Mucosa of rectum (tissue), 2 donors: ENCODE results near the gene CHID1.

Experiments used
- H3K27ac ChIP-seq, 2 donors: one replicate each; pipeline ENCODE4 v1.7.0; 2013; ENCODE audit warnings: inconsistent platforms in 2 of 2, low read depth in 2 of 2, low read length in 2 of 2
- H3K27me3 ChIP-seq, 2 donors: one replicate each; pipeline ENCODE4 v1.7.0; 2013; ENCODE audit warnings: low read length in 2 of 2; ENCODE audit not compliant: control insufficient read depth in 2 of 2, insufficient read depth in 2 of 2
- H3K36me3 ChIP-seq, 2 donors: one replicate each; pipeline ENCODE4 v1.7.0; 2013; ENCODE audit warnings: low read length in 2 of 2; ENCODE audit not compliant: control insufficient read depth in 2 of 2, insufficient read depth in 2 of 2
- H3K4me1 ChIP-seq, 2 donors: one replicate each; pipeline ENCODE4 v1.7.0; 2013; ENCODE audit warnings: low read length in 2 of 2, mild to moderate bottlenecking in 1 of 2; ENCODE audit not compliant: control insufficient read depth in 2 of 2, insufficient read depth in 2 of 2
- H3K4me3 ChIP-seq, 2 donors: one replicate each; pipeline ENCODE4 v1.7.0; 2013; ENCODE audit warnings: low read length in 2 of 2
- H3K9ac ChIP-seq, 2 donors: one replicate each; pipeline ENCODE4 v1.7.0; 2013; ENCODE audit warnings: low read length in 2 of 2, low read depth in 1 of 2, mild to moderate bottlenecking in 1 of 2
- H3K9me3 ChIP-seq, 2 donors: one replicate each; pipeline ENCODE4 v1.7.0; 2013; ENCODE audit warnings: low read length in 2 of 2; ENCODE audit not compliant: control insufficient read depth in 2 of 2
- donor health status: healthy.
- donor health status: Normal muscosa, but diverticular disease.

Gene CHID1

DNA sequence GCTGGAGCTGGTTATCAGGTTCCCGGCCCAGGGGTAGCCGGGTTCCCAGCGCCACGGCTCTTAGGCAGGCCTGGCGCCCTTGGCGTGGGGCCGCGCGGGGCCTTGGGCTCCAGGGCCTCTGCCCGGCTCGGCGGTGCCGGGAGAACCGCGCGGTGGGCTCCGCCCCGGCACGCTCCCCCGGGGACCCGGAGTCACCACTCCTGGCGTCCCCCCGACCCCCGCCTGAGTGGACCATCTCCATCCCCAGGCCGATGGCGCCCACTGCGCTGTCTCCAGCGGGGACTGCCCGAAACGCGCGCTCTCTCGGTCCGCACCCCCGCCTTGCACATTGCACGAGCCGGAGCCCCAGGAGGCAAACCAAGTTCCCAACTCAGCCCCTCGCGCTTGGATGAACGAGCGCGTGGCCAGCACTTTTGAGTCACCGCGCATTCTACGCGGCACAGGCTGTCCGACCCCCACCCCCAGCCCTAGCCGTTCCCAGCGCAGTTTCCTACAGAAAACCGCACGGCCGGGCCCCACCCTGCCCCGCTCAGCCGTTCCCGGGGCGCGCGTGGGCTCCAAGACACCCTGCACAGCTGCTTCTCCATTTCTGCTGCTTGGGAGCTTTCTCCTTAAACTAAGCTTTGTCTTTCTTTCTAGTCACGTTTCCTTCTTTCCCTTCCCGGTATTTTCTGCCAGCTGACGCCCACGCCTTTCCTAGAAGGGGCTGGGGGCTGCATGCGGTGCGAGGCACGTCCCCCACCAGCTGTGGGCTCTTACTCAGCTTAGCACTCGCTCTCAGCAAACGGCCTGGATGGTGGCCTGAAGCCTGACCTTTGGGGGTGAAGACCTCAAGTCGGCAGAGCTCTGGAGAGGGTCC is 650 bp upstream of the CHID1 start:
- peak overlapping the region; percentile 75 to 83 for H3K9ac ChIP-seq
- H3K4me1 ChIP-seq, result peaks cover 12 to 13% of the 10 kb centered on the region in 2 donors
- no peaks in the 10 kb centered on the region for H3K9me3 ChIP-seq
- peak overlapping the region; percentile 77 to 80 for H3K4me3 ChIP-seq
- no peaks in the 10 kb centered on the region for H3K27me3 ChIP-seq
- H3K36me3 ChIP-seq, result peaks cover 0 to 8% of the 10 kb centered on the region in 2 donors
- peak overlapping the region; percentile 83 to 86 for H3K27ac ChIP-seq

- H3K9me3 ChIP-seq, result no peaks in the 10 kb centered on the region
- H3K4me3 ChIP-seq, result peak overlapping the region; percentile 76 to 85
- no peaks in the 10 kb centered on the region for H3K27me3 ChIP-seq
- H3K9ac ChIP-seq, result peak overlapping the region; percentile 60 to 83
- peaks cover 12 to 13% of the 10 kb centered on the region in 2 donors for H3K4me1 ChIP-seq
- H3K27ac ChIP-seq, result peak overlapping the region; percentile 22 to 38
- H3K36me3 ChIP-seq, result peaks cover 0 to 8% of the 10 kb centered on the region in 2 donors
Measured at GRCh38 chr11:910044-910588, 494 bp downstream of the CHID1 start.

- Histone ChIP-seq H3K9me3 (no peaks in the 10 kb centered on the region), H3K4me1 (peaks cover 12 to 13% of the 10 kb centered on the region in 2 donors), H3K27ac (no peak overlapping the region), H3K9ac (no peak overlapping the region), H3K4me3 (peak overlapping the region in 1 of 2 donors; percentile 76), H3K36me3 (peaks cover 0 to 12% of the 10 kb centered on the region in 2 donors), H3K27me3 (no peaks in the 10 kb centered on the region)
Measured at GRCh38 chr11:909406-909805, 1.2 kb downstream of the CHID1 start.

DNA sequence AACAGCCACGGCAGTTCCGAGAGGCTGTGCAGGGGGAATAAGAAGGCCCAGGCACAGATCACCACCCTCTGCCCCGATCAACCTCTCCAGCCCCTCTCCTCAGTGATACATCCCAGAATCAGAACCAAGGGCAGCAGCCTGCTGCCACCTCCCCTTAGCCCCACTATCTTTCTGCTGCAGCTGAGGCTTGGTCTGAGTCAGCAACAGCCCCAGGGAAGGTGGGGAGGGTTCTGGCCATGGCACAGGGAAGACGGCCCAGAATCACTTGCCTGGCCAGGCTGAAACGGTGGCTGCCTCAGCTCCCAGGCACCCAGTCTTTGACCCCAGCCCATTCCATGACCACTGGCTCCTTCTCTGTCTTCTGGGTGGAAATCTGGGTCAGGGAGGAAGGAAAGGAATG is 2.3 kb downstream of the CHID1 start:
- H3K4me1 ChIP-seq, result peaks cover 12 to 13% of the 10 kb centered on the region in 2 donors
- peaks cover 5 to 19% of the 10 kb centered on the region in 2 donors for H3K36me3 ChIP-seq
- H3K9me3 ChIP-seq, result no peaks in the 10 kb centered on the region
- H3K4me3 ChIP-seq, result no peak overlapping the region
- no peak overlapping the region for H3K9ac ChIP-seq
- no peaks in the 10 kb centered on the region for H3K27me3 ChIP-seq
- no peak overlapping the region for H3K27ac ChIP-seq

DNA sequence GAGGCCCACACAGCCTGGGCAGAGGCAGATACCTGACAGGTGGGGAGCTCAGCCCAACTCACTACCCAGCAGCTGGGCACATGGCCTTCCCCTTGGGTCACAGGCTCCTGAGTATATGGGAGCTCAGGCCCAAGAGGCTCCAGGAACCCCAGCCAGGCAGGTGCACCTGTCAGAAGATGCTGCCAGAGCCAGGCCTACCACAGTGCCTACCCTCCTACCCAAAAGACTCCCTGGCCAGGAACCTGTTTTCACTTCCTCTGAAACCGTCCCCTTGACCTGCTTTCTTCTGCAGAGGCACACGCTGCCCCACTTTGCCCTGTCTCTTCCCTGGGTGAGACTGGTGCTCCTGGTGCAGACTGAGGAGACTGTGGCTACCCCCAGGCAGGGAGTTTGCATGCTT is 2.9 kb downstream of the CHID1 start:
- H3K9ac ChIP-seq, result no peak overlapping the region

DNA sequence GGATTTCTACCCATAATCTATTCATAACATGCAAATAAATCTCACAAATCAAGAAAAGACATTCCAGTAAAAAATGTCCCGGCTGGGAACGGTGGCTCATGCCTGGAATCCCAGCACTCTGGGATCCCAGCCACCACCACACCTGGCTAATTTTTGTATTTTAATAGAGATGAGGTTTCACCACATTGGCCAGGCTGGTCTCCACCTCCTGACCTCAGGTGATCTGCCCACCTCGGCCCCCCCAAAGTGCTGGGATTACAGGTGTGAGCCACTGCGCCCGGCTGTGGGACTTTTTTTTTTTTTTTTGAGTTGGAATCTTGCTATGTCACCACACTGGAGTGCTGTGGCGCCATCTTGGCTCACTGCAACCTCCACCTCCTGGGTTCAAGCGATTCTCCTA is 4.7 kb downstream of the CHID1 start:
- no peak overlapping the region for H3K4me3 ChIP-seq

More for the DNA sequence above, 2.9 kb downstream of the CHID1 start:
- no peak overlapping the region for H3K4me3 ChIP-seq
- H3K9me3 ChIP-seq, result no peaks in the 10 kb centered on the region
- H3K27ac ChIP-seq, result no peak overlapping the region
- peaks cover 9 to 25% of the 10 kb centered on the region in 2 donors for H3K36me3 ChIP-seq
- H3K27me3 ChIP-seq, result no peaks in the 10 kb centered on the region
- peaks cover 12 to 13% of the 10 kb centered on the region in 2 donors for H3K4me1 ChIP-seq

DNA sequence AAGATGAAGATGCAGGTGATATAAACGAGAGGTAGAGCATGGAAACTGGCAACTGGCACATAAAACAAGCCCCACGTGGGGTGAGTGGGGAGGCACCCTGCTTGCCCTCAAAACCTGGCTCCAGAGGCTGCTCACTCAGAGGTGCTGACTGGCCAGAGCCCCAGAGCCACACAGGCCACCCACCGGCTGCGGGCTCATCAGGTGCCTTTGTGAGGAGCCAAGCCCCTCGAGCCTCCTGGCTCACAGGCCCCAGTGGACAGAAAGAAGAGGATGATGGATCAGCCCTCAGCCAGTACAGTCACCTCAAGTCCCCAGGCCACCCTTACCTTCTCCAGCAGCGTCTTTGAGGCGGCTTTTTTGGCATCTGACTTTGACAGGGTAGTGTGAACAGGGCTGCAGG is 6.2 kb downstream of the CHID1 start:
- Histone ChIP-seq H3K4me3 (no peak overlapping the region), H3K27me3 (no peaks in the 10 kb centered on the region), H3K27ac (no peak overlapping the region), H3K36me3 (peaks cover 28 to 57% of the 10 kb centered on the region in 2 donors), H3K9ac (no peak overlapping the region), H3K4me1 (peaks cover 0 to 1% of the 10 kb centered on the region in 2 donors), H3K9me3 (no peaks in the 10 kb centered on the region)

More for the DNA sequence above, 4.7 kb downstream of the CHID1 start:
- Histone ChIP-seq H3K4me1 (peaks cover 8% of the 10 kb centered on the region in 2 donors), H3K36me3 (peaks cover 23 to 42% of the 10 kb centered on the region in 2 donors), H3K27me3 (no peaks in the 10 kb centered on the region), H3K9ac (no peak overlapping the region), H3K9me3 (no peaks in the 10 kb centered on the region), H3K27ac (no peak overlapping the region)

DNA sequence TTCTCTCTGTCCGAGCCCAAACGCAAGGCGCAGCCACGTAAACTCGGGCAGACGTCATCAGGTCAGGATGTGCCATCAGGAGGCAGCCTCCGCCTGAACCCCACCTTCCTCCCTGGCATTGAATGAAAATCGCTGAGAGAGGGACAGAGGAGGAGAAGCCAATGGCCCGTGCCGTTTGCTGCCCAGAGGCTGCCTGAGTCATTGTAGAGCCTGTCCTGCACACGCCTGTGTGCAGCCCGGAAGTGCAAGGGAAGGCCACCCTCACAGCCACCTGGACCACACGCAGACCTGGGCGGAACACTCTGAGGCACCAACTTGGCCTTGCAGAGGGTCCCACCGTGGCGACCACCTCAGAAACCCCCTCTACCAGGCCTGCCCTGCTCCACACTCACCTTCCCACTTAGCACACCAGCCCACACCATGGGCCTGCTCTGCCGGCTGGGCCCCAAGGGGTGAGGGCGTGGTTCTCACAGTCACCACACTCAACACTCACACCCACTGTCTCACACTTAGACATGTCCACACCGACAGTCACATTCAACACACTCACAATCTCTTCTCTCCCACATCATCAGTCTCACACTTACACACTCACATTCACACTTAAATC is 9.1 kb downstream of the CHID1 start:
- Histone ChIP-seq H3K27me3 (no peaks in the 10 kb centered on the region), H3K9me3 (no peaks in the 10 kb centered on the region), H3K27ac (no peak overlapping the region), H3K4me1 (peaks cover 0 to 2% of the 10 kb centered on the region in 2 donors), H3K9ac (no peak overlapping the region), H3K36me3 (peaks cover 31 to 58% of the 10 kb centered on the region in 2 donors), H3K4me3 (no peak overlapping the region)

GRCh38 chr11:900545-900944 is 10.1 kb downstream of the CHID1 start:
- H3K27ac ChIP-seq, result no peak overlapping the region
- H3K27me3 ChIP-seq, result no peaks in the 10 kb centered on the region
- peaks cover 31 to 58% of the 10 kb centered on the region in 2 donors for H3K36me3 ChIP-seq
- H3K9ac ChIP-seq, result no peak overlapping the region
- no peak overlapping the region for H3K4me3 ChIP-seq
- H3K4me1 ChIP-seq, result peaks cover 0 to 2% of the 10 kb centered on the region in 2 donors
- H3K9me3 ChIP-seq, result no peaks in the 10 kb centered on the region

- H3K36me3 ChIP-seq, result peaks cover 31 to 58% of the 10 kb centered on the region in 2 donors
- H3K27me3 ChIP-seq, result no peaks in the 10 kb centered on the region
- H3K9me3 ChIP-seq, result no peaks in the 10 kb centered on the region
- peaks cover 0 to 2% of the 10 kb centered on the region in 2 donors for H3K4me1 ChIP-seq
- no peak overlapping the region for H3K27ac ChIP-seq
- H3K9ac ChIP-seq, result no peak overlapping the region
- no peak overlapping the region for H3K4me3 ChIP-seq
Measured at GRCh38 chr11:899724-900123, 10.9 kb downstream of the CHID1 start.
